Measurements from ENCODE around the gene FARS2.

Gene FARS2

DNA sequence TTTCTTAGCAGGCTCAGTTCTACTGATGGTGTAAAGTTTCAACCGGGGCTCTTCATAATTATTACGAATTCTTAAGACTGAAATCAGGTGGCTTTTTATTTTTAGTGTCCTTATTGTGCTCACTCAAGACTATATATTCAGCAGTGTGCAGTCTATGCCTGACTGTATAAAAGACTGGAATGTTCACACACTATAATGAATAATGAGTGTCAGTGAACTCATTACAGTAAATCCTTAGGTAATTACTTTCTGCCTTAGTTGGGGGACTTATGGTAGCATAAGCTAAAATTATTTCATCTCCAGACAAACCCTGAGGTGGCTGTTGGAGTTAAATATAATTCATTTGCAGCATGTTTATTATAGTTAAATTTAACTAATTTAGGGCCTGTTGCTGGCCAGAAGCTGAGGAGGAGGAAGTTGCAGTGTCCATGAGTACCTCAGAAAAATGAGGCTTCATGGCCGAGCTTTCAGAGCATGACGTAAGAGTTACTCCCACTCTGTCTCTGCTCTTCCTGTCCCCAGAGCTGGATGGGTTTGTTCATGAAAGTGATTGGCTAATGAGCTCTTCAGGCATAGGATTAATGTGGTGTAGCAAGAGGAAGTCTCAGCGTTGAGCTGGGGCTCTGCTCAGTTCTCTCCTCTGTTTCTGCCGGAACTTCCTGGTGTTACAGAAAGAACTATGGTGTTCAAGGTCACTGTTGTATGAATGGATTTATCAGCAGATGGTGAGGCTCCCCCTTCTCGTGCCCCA lies 409.7 kb downstream of the FARS2 start:
- TF ChIP-seq ZNF384 (IDR thresholded peaks at IDR 0.05) (no peak), LEF1 (IDR thresholded peaks at IDR 0.05; ENCODE audit: borderline replicate concordance) (no peak), L3MBTL2 (conservative IDR thresholded peaks at IDR 0.05) (no peak), FOXK2 (IDR thresholded peaks at IDR 0.05) (no peak), ELF4 (IDR thresholded peaks at IDR 0.05) (no peak), SUZ12 (IDR thresholded peaks at IDR 0.05) (no peak), FOXA1 (IDR thresholded peaks at IDR 0.05) (no peak), CTBP1 (IDR thresholded peaks at IDR 0.05; ENCODE audit: borderline replicate concordance) (no peak), NFRKB (IDR thresholded peaks at IDR 0.05) (no peak), FOXM1 (IDR thresholded peaks at IDR 0.05; ENCODE audit: borderline replicate concordance) (no peak), SP1 (IDR thresholded peaks at IDR 0.05) (no peak), BHLHE40 (IDR thresholded peaks at IDR 0.05; ENCODE audit: borderline replicate concordance) (no peak), HDGF (IDR thresholded peaks at IDR 0.05; ENCODE audit: borderline replicate concordance) (no peak), TARDBP (IDR thresholded peaks at IDR 0.05) (no peak), ARNT (IDR thresholded peaks at IDR 0.05) (no peak)
- TF ChIP-seq, protein P1, sequence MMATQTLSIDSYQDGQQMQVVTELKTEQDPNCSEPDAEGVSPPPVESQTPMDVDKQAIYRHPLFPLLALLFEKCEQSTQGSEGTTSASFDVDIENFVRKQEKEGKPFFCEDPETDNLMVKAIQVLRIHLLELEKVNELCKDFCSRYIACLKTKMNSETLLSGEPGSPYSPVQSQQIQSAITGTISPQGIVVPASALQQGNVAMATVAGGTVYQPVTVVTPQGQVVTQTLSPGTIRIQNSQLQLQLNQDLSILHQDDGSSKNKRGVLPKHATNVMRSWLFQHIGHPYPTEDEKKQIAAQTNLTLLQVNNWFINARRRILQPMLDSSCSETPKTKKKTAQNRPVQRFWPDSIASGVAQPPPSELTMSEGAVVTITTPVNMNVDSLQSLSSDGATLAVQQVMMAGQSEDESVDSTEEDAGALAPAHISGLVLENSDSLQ (IDR thresholded peaks at IDR 0.05): no peak
- no peak for DNase-seq (ENCODE audit: extremely low spot score)
- POLR2A ChIA-PET: interaction anchor here (0.6 kb wide), 1 partner anchor 447 kb away, joined by 3 read pairs; no protein-coding TSS in a partner anchor
- CTCF ChIA-PET: interaction anchor here (0.6 to 1.4 kb wide), 2 partner anchors 200 to 614 kb away, joined by 3 to 4 read pairs; no protein-coding TSS in a partner anchor

DNA sequence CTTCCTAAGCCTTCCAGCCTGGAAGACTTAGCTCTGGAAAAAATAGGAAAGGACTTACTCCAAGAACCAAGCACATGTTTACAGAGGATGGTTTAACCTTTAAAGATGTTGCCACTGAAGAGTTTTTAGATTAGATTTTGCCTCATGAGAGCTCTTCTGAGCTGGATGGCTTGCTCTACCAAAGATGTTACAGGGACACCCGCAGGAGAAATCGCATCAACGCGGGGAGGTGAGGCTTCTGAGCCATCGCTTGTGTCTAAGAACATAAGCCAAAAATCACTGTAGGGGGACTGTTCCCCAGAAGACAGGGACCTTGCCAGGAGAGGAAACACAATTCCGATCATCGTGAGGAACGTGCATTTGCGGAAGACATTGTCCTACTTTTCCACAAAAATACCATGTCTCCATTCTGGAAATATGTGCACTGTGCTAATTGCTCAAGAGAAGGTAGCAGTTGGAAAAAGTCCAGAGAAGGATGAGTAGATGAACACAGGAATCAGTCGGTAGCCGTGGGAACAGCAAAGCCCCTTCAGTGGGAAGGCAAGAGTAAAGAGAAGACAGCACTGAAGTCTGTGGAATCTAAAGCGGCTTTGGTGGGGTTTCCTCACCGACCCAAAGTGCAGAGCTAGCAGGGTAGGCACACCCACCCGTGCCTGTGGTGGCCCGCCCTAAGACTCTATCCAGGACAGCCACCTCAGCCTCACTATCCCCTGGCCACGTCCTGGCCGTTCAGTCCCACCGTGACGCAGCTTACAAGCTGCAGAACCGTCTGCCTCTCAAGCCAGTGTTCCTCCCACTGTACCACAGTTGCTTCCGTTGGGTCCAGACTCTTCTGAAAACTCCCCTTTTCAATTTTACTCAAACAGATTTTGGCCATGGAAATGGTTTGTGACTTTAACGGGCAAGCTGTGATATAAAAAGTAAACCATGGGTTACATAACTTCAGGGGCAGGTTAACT lies 410.6 kb downstream of the FARS2 start:
- CTCF ChIA-PET: interaction anchor here (0.6 to 1.4 kb wide), 2 partner anchors 201 to 615 kb away, joined by 3 to 4 read pairs; no protein-coding TSS in a partner anchor
- no peak for TF ChIP-seq ZNF384 (IDR thresholded peaks at IDR 0.05)
- TF ChIP-seq FOXM1 (IDR thresholded peaks at IDR 0.05; ENCODE audit: borderline replicate concordance): no peak
- TF ChIP-seq L3MBTL2 (conservative IDR thresholded peaks at IDR 0.05): no peak
- TF ChIP-seq TARDBP (IDR thresholded peaks at IDR 0.05): no peak
- TF ChIP-seq, protein P1 (IDR thresholded peaks at IDR 0.05): no peak
- no peak for TF ChIP-seq LEF1 (IDR thresholded peaks at IDR 0.05; ENCODE audit: borderline replicate concordance)
- TF ChIP-seq SP1 (IDR thresholded peaks at IDR 0.05): no peak
- no peak for TF ChIP-seq SUZ12 (IDR thresholded peaks at IDR 0.05)
- TF ChIP-seq BHLHE40 (IDR thresholded peaks at IDR 0.05; ENCODE audit: borderline replicate concordance): no peak
- no peak for TF ChIP-seq HDGF (IDR thresholded peaks at IDR 0.05; ENCODE audit: borderline replicate concordance)
- TF ChIP-seq NFRKB (IDR thresholded peaks at IDR 0.05): no peak
- no peak for TF ChIP-seq CTBP1 (IDR thresholded peaks at IDR 0.05; ENCODE audit: borderline replicate concordance)
- TF ChIP-seq ELF4 (IDR thresholded peaks at IDR 0.05): no peak
- TF ChIP-seq FOXA1 (IDR thresholded peaks at IDR 0.05): no peak
- no peak for TF ChIP-seq FOXK2 (IDR thresholded peaks at IDR 0.05)
- no peak for TF ChIP-seq ARNT (IDR thresholded peaks at IDR 0.05)
- no peak for DNase-seq (ENCODE audit: extremely low spot score)
- POLR2A ChIA-PET: no interaction called here

DNA sequence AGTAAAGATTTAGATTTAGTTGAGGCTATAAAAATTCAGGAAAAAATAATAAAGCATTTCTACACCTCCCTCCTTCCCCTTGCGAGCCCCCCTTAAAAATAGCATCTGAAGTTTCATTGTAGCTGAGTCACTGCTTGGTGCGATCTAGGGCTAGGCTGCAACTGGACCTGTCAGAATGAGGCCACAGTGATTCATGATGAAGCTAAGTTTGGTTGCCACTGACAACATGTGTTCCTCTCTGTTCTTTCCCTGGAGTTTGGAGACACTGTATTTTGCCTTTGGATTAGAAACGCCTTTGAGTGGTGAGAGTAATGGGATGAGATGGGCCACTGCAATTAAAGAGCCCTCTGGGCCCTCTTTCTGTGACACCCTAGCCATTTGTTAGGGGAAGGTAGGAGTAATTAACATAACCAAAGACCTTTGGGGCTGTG lies 411.3 kb downstream of the FARS2 start:
- no peak for TF ChIP-seq FOXA1 (IDR thresholded peaks at IDR 0.05)
- TF ChIP-seq FOXM1 (IDR thresholded peaks at IDR 0.05; ENCODE audit: borderline replicate concordance): no peak
- no peak for TF ChIP-seq TARDBP (IDR thresholded peaks at IDR 0.05)
- TF ChIP-seq FOXK2 (IDR thresholded peaks at IDR 0.05): no peak
- no peak for TF ChIP-seq L3MBTL2 (conservative IDR thresholded peaks at IDR 0.05)
- no peak for TF ChIP-seq SUZ12 (IDR thresholded peaks at IDR 0.05)
- no peak for TF ChIP-seq HDGF (IDR thresholded peaks at IDR 0.05; ENCODE audit: borderline replicate concordance)
- TF ChIP-seq BHLHE40 (IDR thresholded peaks at IDR 0.05; ENCODE audit: borderline replicate concordance): no peak
- TF ChIP-seq CTBP1 (IDR thresholded peaks at IDR 0.05; ENCODE audit: borderline replicate concordance): no peak
- TF ChIP-seq NFRKB (IDR thresholded peaks at IDR 0.05): no peak
- no peak for TF ChIP-seq LEF1 (IDR thresholded peaks at IDR 0.05; ENCODE audit: borderline replicate concordance)
- no peak for TF ChIP-seq ELF4 (IDR thresholded peaks at IDR 0.05)
- TF ChIP-seq, protein P1 (IDR thresholded peaks at IDR 0.05): no peak
- TF ChIP-seq ZNF384 (IDR thresholded peaks at IDR 0.05): no peak
- TF ChIP-seq ARNT (IDR thresholded peaks at IDR 0.05): no peak
- TF ChIP-seq SP1 (IDR thresholded peaks at IDR 0.05): no peak
- POLR2A ChIA-PET: no interaction called here
- DNase-seq (ENCODE audit: extremely low spot score): no peak
- CTCF ChIA-PET: no interaction called here

DNA sequence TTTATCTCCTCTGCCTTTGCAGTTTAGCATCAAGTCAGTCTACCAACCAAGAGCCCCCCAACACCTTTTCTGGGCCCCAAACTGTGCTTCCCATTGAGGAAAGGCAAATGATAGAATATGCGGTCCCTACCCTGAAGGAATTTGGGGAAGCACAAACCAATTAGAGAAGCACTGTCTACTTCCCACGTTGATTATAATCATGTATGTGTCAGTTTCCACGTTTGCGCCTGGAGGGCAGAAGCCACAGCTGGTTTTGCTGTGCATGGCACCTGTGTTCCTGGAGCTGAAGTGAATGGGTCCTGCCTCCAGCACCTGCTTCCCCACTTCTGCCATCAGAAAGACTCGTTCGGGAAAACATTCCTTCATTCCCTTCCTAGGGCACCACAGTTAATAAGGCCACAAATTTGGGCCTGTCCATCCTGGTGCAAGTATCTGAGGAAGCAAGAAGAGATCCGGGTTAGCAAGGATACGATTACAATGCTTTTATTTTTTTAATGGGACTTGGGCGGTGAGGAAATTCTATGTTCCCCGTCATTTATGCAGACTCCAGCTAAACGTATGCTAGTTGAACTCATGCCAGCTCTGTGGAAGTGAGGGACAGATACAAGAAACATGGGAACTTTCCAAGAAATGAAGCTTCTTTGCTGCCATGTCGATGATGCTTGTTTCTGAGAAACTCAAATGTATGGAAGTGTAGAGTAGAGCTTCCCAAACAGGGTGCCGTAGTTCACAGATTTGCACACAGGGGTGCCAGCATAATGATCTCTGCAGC lies 411.9 kb downstream of the FARS2 start:
- ChIA-PET POLR2A (no interaction called here), CTCF (no interaction called here)
- no peak for DNase-seq (ENCODE audit: extremely low spot score)
- no peak for TF ChIP-seq LEF1 (IDR thresholded peaks at IDR 0.05; ENCODE audit: borderline replicate concordance)
- TF ChIP-seq L3MBTL2 (conservative IDR thresholded peaks at IDR 0.05): no peak
- TF ChIP-seq CTBP1 (IDR thresholded peaks at IDR 0.05; ENCODE audit: borderline replicate concordance): no peak
- TF ChIP-seq, protein P1 (IDR thresholded peaks at IDR 0.05): no peak
- no peak for TF ChIP-seq TARDBP (IDR thresholded peaks at IDR 0.05)
- no peak for TF ChIP-seq NFRKB (IDR thresholded peaks at IDR 0.05)
- TF ChIP-seq FOXM1 (IDR thresholded peaks at IDR 0.05; ENCODE audit: borderline replicate concordance): no peak
- no peak for TF ChIP-seq ZNF384 (IDR thresholded peaks at IDR 0.05)
- TF ChIP-seq SP1 (IDR thresholded peaks at IDR 0.05): no peak
- TF ChIP-seq ELF4 (IDR thresholded peaks at IDR 0.05): no peak
- no peak for TF ChIP-seq FOXK2 (IDR thresholded peaks at IDR 0.05)
- no peak for TF ChIP-seq BHLHE40 (IDR thresholded peaks at IDR 0.05; ENCODE audit: borderline replicate concordance)
- TF ChIP-seq ARNT (IDR thresholded peaks at IDR 0.05): no peak
- no peak for TF ChIP-seq SUZ12 (IDR thresholded peaks at IDR 0.05)
